ENCODE results near the gene AP3D1.
A peak's percentile ranks its signal among the peaks of the same experiment; 100 is the strongest.

AP3D1 gene

GRCh38 chr19:2081873-2082810 is 69.2 kb downstream of the AP3D1 start:
- no peak for DNase-seq

- no peak for DNase-seq
These were observed 70.9 kb downstream of the AP3D1 start for GRCh38 chr19:2080336-2080988.

- no peak for DNase-seq
These were observed 71.5 kb downstream of the AP3D1 start for GRCh38 chr19:2079865-2080301.

GRCh38 chr19:2079076-2079864 is 72.1 kb downstream of the AP3D1 start:
- no peak for DNase-seq

- no peak for DNase-seq
These were observed 73.3 kb downstream of the AP3D1 start for GRCh38 chr19:2077833-2078619.

GRCh38 chr19:2077398-2077797 is 74.0 kb downstream of the AP3D1 start:
- no peak for DNase-seq

- DNase-seq, result no peak
These were observed 74.8 kb downstream of the AP3D1 start for GRCh38 chr19:2076526-2076944.

GRCh38 chr19:2072757-2073551 is 78.4 kb downstream of the AP3D1 start:
- DNase-seq, result no peak

- no peak for DNase-seq
These were observed 80.2 kb downstream of the AP3D1 start for GRCh38 chr19:2070986-2071673.

GRCh38 chr19:2070436-2070827 is 80.9 kb downstream of the AP3D1 start:
- DNase-seq, result no peak

GRCh38 chr19:2064788-2065524 is 86.4 kb downstream of the AP3D1 start:
- no peak for DNase-seq

GRCh38 chr19:2064395-2064787 is 87.0 kb downstream of the AP3D1 start:
- no peak for DNase-seq

- no peak for DNase-seq
These were observed 87.5 kb downstream of the AP3D1 start for GRCh38 chr19:2063824-2064223.

- DNase-seq, result no peak
These were observed 88.6 kb downstream of the AP3D1 start for GRCh38 chr19:2062770-2063169.

GRCh38 chr19:2062389-2062729 is 89.0 kb downstream of the AP3D1 start:
- no peak for DNase-seq

GRCh38 chr19:2061495-2062388 is 89.6 kb downstream of the AP3D1 start:
- DNase-seq, result peak; percentile 60

- DNase-seq, result no peak
These were observed 90.4 kb downstream of the AP3D1 start for GRCh38 chr19:2060884-2061494.

GRCh38 chr19:2059422-2060201 is 91.8 kb downstream of the AP3D1 start:
- no peak for DNase-seq

All from SIG-M5 (cell line).